ENCODE measurements around the gene MEIS2. TPM values are rescaled to one million over a fixed set of nuclear protein-coding genes. Genes with fewer than 3 reads are reported as not detected.

The MEIS2 gene
- total and polyA plus RNA-seq, 2 experiments from 2014 or later, result 0.27 TPM; not detected in 1

- Histone ChIP-seq H3K4me3 (no peak overlapping the region), H4K20me1 (replicated peaks; ENCODE audit: insufficient read depth) (no peaks in the 10 kb centered on the region), H3K27ac (ENCODE audit: low read depth) (no peak overlapping the region), H3K79me2 (replicated peaks; ENCODE audit: insufficient read depth) (no peaks in the 10 kb centered on the region), H3K9me2 (ENCODE audit: insufficient read depth) (no peaks in the 10 kb centered on the region), H3K27me3 (ENCODE audit: insufficient read depth) (no peaks in the 10 kb centered on the region), H3K4me2 (no peak overlapping the region), H2AFZ (peak overlapping the region; percentile 76; the same call in 1 of the 2 replicates), H3K36me3 (ENCODE audit: insufficient read depth) (no peaks in the 10 kb centered on the region), H3F3A (replicated peaks; ENCODE audit: low read depth) (no peaks in the 10 kb centered on the region), H3K4me1 (ENCODE audit: insufficient read depth) (no peaks in the 10 kb centered on the region)
- Mint-ChIP-seq H3K4me3 (no peak overlapping the region), H3K27ac (peak overlapping the region; percentile 56; the same call in 1 of the 2 replicates), H3K36me3 (ENCODE audit: low read depth) (no peaks in the 10 kb centered on the region), H3K4me1 (0 out of 3 replicates have a peak, but pooled peaks cover 3% of the 10 kb centered on the region), H3K9me3 (0 out of 3 replicates have a peak, but pooled peaks cover under 1% of the 10 kb centered on the region), H3K27me3 (ENCODE audit: insufficient read depth, low read depth, poor library complexity) (no peaks in the 10 kb centered on the region)
- ATAC-seq (no peak), DNase-seq (ENCODE audit: low spot score) (no peak)
- TF ChIP-seq ZNF462 (CRISPR knock-in tag; IDR thresholded peaks at IDR 0.05) (no peak), EZH2 (IDR thresholded peaks at IDR 0.05; ENCODE audit: low read depth, unreplicated experiment) (no peak), ZNF114 (CRISPR knock-in tag; IDR thresholded peaks at IDR 0.05) (no peak), CTCF (conservative IDR thresholded peaks at IDR 0.05; ENCODE audit: low read depth in 2 of 2) (no peak), ETS1 (IDR thresholded peaks at IDR 0.05) (no peak), ZNF331 (CRISPR knock-in tag; IDR thresholded peaks at IDR 0.05; ENCODE audit: low read depth) (no peak), NANOG (IDR thresholded peaks at IDR 0.05; ENCODE audit: borderline replicate concordance) (no peak), JUNB (IDR thresholded peaks at IDR 0.05; ENCODE audit: unreplicated experiment) (no peak), POLR2AphosphoS5 (IDR thresholded peaks at IDR 0.05; ENCODE audit: low read depth) (no peak), REST (IDR thresholded peaks at IDR 0.05; ENCODE audit: unreplicated experiment) (no peak), EZH2phosphoT487 (IDR thresholded peaks at IDR 0.05; ENCODE audit: unreplicated experiment) (no peak), STAT1 (IDR thresholded peaks at IDR 0.05; ENCODE audit: unreplicated experiment) (no peak)
Measured at GRCh38 chr15:36856339-36856973, 243.9 kb downstream of the MEIS2 start.
